ENCODE measurements around the gene RBFOX1.

Gene RBFOX1

DNA sequence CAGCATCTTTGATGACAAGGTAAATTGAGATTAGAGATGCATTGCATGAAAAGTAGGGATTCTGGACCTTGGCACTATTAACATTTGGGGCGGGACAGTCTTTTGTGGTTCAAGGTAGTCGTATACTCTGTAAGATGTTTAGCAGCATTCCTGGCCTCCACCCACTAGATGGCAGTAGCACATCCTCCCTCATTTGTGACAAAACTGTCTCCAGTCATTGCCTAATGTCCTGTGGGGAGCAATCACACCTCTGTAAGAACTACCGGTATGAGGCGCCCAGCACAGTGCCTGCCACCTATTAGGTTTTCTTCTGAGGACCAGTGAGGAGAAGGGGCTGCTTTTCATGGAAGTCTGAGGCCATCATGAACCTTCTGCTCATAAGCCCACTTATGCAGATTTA lies 180.8 kb downstream of the RBFOX1 start:
- no peak for DNase-seq (ENCODE audit: low read depth in 1 of 2, low spot score in 1 of 2)

- DNase-seq (ENCODE audit: low read depth in 1 of 2, low spot score in 1 of 2) = no peak
Measured at GRCh38 chr16:7515543-7515942, 182.9 kb downstream of the RBFOX1 start.

DNA sequence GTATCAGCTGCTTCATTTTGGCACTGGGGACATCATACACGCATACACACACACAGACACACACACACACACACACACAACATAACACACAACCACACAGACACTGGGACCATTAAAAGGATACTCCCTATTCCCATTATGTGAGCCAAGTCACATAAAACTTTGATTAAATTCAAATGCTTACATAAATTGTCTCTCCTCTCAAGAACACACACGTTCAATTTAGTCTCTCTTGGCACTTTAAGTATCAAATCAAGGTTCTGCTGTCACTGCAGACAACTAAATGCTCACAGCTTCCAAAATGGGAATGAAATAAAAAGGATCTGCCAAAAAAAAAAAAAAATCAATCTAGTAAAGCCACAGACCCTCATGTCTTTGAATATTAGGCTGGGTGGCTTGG lies 184.9 kb downstream of the RBFOX1 start:
- no peak for DNase-seq (ENCODE audit: low read depth in 1 of 2, low spot score in 1 of 2)

DNA sequence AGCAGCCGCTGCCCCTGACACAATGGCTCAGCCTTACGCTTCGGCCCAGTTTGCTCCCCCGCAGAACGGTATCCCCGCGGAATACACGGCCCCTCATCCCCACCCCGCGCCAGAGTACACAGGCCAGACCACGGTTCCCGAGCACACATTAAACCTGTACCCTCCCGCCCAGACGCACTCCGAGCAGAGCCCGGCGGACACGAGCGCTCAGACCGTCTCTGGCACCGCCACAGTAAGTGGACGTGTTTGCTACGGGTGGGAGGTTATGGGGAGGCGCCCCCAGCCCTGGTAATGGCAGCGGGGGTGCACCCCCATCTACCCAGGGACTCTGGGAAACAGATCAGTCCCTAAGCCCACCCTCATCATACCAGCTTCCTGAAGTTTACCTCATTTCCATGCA lies 185.5 kb downstream of the RBFOX1 start:
- no peak for DNase-seq (ENCODE audit: low read depth in 1 of 2, low spot score in 1 of 2)

GRCh38 chr16:7521834-7522233 lies 189.2 kb downstream of the RBFOX1 start:
- DNase-seq (ENCODE audit: low read depth in 1 of 2, low spot score in 1 of 2) = no peak

GRCh38 chr16:7524419-7524818 lies 191.8 kb downstream of the RBFOX1 start:
- DNase-seq (ENCODE audit: low read depth in 1 of 2, low spot score in 1 of 2) = no peak

GRCh38 chr16:7526736-7527135 lies 194.1 kb downstream of the RBFOX1 start:
- no peak for DNase-seq (ENCODE audit: low read depth in 1 of 2, low spot score in 1 of 2)

GRCh38 chr16:7532534-7532933 lies 199.9 kb downstream of the RBFOX1 start:
- no peak for DNase-seq (ENCODE audit: low read depth in 1 of 2, low spot score in 1 of 2)

GRCh38 chr16:7534749-7535148 lies 202.1 kb downstream of the RBFOX1 start:
- no peak for DNase-seq (ENCODE audit: low read depth in 1 of 2, low spot score in 1 of 2)

DNA sequence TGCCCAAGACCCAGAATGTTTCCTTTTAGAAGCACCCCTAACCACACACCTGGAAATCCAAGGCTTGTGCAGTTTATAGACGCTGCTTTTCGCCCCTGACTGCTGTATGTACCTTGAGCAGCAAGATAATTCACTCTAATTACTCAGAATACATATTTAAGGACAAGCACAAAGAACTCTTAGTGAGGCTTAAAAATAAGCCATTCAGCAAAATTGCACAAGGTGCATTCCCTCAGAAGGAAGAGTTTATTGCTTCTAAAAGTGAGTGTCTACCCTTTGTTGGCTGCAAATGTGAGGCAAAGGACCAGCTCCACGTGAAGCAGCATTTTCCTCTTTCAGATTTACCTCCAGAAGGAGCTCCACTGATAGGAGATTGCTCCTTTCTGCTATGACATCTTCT lies 208.4 kb downstream of the RBFOX1 start:
- DNase-seq (ENCODE audit: low read depth in 1 of 2, low spot score in 1 of 2) = no peak

DNA sequence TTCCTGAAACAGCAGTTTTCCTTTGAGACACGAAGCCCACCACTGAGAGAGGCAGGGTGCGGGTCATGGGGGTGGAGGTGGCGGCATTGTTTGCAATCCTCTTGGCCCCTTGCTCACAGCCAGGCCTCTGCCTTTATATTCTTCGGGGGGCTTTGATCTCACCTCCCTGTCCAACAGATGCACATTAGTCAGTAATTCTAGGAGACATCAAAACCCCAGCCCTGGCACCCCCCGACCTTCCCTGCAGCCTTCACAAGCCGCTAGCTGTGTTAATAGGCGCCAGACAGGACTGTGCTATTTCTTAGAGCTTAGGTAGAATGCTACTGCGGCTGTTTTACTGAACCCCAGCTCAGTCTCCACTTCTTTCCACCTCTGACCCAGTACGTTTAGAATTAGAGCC lies 212.6 kb downstream of the RBFOX1 start:
- DNase-seq (ENCODE audit: low read depth in 1 of 2, low spot score in 1 of 2) = no peak

- no peak for DNase-seq (ENCODE audit: low read depth in 1 of 2, low spot score in 1 of 2)
Measured at GRCh38 chr16:7546948-7547347, 214.3 kb downstream of the RBFOX1 start.

DNA sequence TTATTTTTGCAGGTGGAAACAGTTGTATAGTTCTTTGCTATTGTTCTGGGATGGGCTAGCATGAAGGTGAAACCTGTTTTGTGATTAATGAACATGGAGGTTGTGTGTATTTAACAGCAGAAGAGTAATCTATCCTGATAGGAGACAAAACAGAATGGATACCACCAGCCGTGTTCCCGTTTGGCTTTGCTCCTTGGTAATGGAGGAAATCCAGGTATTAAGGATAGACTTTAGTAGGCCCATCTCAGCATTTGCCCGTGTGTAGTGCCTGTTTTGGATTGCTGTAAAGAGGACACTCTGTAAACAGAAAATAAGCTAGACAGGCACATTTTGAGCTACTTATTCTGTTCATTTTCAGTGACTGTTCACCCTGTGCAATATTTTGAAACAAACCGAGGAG lies 215.1 kb downstream of the RBFOX1 start:
- no peak for DNase-seq (ENCODE audit: low read depth in 1 of 2, low spot score in 1 of 2)

DNA sequence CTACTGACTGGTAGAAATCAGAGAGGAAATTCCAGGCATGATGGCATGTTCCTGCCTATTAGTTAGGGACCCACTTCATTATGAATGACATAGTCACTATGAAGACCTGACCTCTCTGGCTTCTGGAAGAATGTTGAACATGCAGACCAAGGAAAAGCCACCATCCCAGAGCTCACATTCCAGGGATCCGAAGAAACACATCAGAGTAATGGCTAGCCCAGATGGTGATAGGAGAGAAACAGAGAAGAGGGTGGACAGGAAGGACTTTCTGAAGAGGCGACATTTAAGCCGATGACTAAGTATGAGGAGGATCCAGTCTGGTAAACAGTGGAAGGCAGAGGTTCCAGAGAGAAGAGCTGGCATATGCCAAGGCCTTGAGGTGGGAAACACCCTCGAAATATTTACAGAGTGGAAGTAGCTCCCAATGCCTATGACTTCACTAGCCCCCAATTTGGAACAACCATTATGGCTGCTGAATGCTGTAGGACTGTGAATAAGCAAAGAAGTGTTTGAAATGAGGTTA lies 216.2 kb downstream of the RBFOX1 start:
- no peak for DNase-seq (ENCODE audit: low read depth in 1 of 2, low spot score in 1 of 2)

GRCh38 chr16:7550096-7550495 lies 217.5 kb downstream of the RBFOX1 start:
- no peak for DNase-seq (ENCODE audit: low read depth in 1 of 2, low spot score in 1 of 2)

- DNase-seq (ENCODE audit: low read depth in 1 of 2, low spot score in 1 of 2) = no peak
Measured at GRCh38 chr16:7555459-7555858, 222.8 kb downstream of the RBFOX1 start.

- no peak for DNase-seq (ENCODE audit: low read depth in 1 of 2, low spot score in 1 of 2)
Measured at GRCh38 chr16:7561908-7562405, 229.3 kb downstream of the RBFOX1 start.

GRCh38 chr16:7566360-7566759 lies 233.7 kb downstream of the RBFOX1 start:
- DNase-seq (ENCODE audit: low read depth in 1 of 2, low spot score in 1 of 2) = no peak

- DNase-seq (ENCODE audit: low read depth in 1 of 2, low spot score in 1 of 2) = no peak
Measured at GRCh38 chr16:7571366-7571765, 238.7 kb downstream of the RBFOX1 start.

- DNase-seq (ENCODE audit: low read depth in 1 of 2, low spot score in 1 of 2) = no peak
Measured at GRCh38 chr16:7577588-7577987, 244.9 kb downstream of the RBFOX1 start.

GRCh38 chr16:7579454-7579853 lies 246.8 kb downstream of the RBFOX1 start:
- no peak for DNase-seq (ENCODE audit: low read depth in 1 of 2, low spot score in 1 of 2)

GRCh38 chr16:7581175-7581574 lies 248.5 kb downstream of the RBFOX1 start:
- no peak for DNase-seq (ENCODE audit: low read depth in 1 of 2, low spot score in 1 of 2)

DNA sequence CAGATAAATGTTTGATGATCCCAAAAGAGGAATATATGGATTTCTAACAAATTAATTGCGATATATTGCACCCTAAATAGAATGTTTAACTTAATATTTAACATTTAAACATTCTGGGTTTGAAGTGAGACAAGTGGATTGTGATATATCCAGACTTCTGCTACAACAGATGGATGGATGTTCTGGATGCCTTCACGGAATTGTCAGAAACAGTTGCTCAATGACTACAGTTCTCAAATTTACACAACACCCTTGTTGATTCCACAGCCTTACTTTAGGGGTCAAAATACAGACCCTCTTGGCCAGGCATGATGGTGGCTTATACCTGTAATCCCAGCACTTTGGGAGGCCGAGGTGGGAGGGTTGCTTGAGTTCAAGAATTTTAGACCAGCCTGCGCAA lies 250.8 kb downstream of the RBFOX1 start:
- no peak for DNase-seq (ENCODE audit: low read depth in 1 of 2, low spot score in 1 of 2)

DNA sequence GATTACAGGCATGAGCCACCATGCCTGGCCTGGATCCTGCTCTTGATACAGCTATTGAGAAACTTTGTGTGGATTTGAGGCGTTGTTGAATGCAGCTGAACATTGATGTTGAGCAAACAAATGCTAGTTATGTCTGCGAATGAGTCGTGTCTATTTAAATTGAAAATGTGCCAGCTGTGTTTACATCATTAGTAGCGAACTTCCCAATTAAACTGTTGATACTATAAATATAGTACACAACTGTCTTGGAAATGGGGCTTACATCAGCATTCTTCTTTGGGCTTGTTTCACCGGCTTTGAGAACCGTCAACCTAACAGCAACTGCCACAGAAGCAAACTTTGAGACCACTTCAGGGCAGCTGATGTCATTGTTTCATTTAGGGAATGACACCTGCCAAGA lies 251.9 kb downstream of the RBFOX1 start:
- DNase-seq (ENCODE audit: low read depth in 1 of 2, low spot score in 1 of 2) = no peak
